HepG2 (cell line): ENCODE measurements around the gene FGFR4. TPM values are rescaled to one million over a fixed set of nuclear protein-coding genes. Genes with fewer than 3 reads are reported as not detected.
A peak's percentile ranks its signal among the peaks of the same experiment; 100 is the strongest.

Experiments used
- DPF2 ChIP-seq: sonication (generic); formaldehyde crosslinking; IDR thresholded peaks from 2 replicates; pipeline ENCODE4 v1.4.0; 2020; ENCODE audit warnings: mild to moderate bottlenecking, low read depth, missing genetic modification reagents, borderline replicate concordance
- GABPB1 ChIP-seq: IDR thresholded peaks from 2 replicates; pipeline ENCODE4 v1.6.1; 2016; ENCODE audit warnings: mild to moderate bottlenecking, missing genetic modification reagents, moderate library complexity, missing compliant biosample characterization
- GRHL1 ChIP-seq: sonication (generic); formaldehyde crosslinking; conservative IDR thresholded peaks from 2 replicates; pipeline ENCODE4 v1.8.0; 2022; ENCODE audit warnings: missing genetic modification reagents
- HNRNPH1 ChIP-seq: fragments of 200-400 bp; formaldehyde crosslinking; optimal IDR thresholded peaks from 2 replicates; pipeline ENCODE3; 2017; ENCODE audit warnings: mild to moderate bottlenecking, low read depth, low read length
- IKZF5 ChIP-seq: IDR thresholded peaks from 2 replicates; pipeline ENCODE4 v1.6.1; 2018; ENCODE audit warnings: missing genetic modification reagents, mild to moderate bottlenecking, missing compliant biosample characterization
- PAF1 ChIP-seq: IDR thresholded peaks from 2 replicates; pipeline ENCODE4 v1.6.1; 2016; ENCODE audit warnings: missing genetic modification reagents, missing compliant biosample characterization
- RXRB ChIP-seq: IDR thresholded peaks from 2 replicates; pipeline ENCODE4 v1.6.1; 2016; ENCODE audit warnings: borderline replicate concordance, missing genetic modification reagents, missing compliant biosample characterization
- ZFP91 ChIP-seq: sonication (generic); formaldehyde crosslinking; IDR thresholded peaks from 2 replicates; pipeline ENCODE4 v1.9.0; 2022; ENCODE audit warnings: missing genetic modification reagents, mild to moderate bottlenecking, borderline replicate concordance
- ZNF329 ChIP-seq: sonication (generic); formaldehyde crosslinking; IDR thresholded peaks from 2 replicates; pipeline ENCODE4 v1.9.0; 2021; ENCODE audit warnings: low read depth, mild to moderate bottlenecking, missing genetic modification reagents
- polyA plus RNA-seq, 8 experiments: library from polyadenylated mRNA; depleted of rRNA in 3 of 8; stranded (reverse) in 7 of 8; unstranded in 1 of 8; fragments of >200 nt; fragmentation: Illumina TruSeq in 4 of 8; extraction: Trizol in 4 of 8; gene quantifications; 2 replicates each; pipeline versions ENCODE4 v1.2.1 to v1.2.3, GENCODE V29; 2011 to 2016; ENCODE audit warnings: low read depth in 4 of 8, missing spikeins in 1 of 8, mixed read lengths in 1 of 8; ENCODE audit not compliant: insufficient read depth in 1 of 8
- total RNA-seq, 5 experiments: library from RNA; depleted of rRNA; stranded (reverse); fragments of >200 nt; fragmentation: Illumina TruSeq; extraction: Trizol; gene quantifications; 2 replicates each; pipeline ENCODE4 v1.2.3, GENCODE V29; 2016; ENCODE audit warnings: low read depth in 1 of 5
- TF ChIP-seq, protein P1 (sequence below): sonication (generic); formaldehyde crosslinking; IDR thresholded peaks from 2 replicates; pipeline ENCODE4 v1.5.1; 2020; ENCODE audit warnings: missing genetic modification reagents, mild to moderate bottlenecking, borderline replicate concordance
- TF ChIP-seq, protein P2 (sequence below): sonication (generic); formaldehyde crosslinking; IDR thresholded peaks from 2 replicates; pipeline ENCODE4 v1.8.1; 2022; ENCODE audit warnings: low read depth, mild to moderate bottlenecking, missing genetic modification reagents
- TF ChIP-seq, protein P3 (sequence below): sonication (generic); formaldehyde crosslinking; IDR thresholded peaks from 2 replicates; pipeline ENCODE4 v1.8.1; 2022; ENCODE audit warnings: mild to moderate bottlenecking, missing genetic modification reagents

The FGFR4 gene
- total and polyA plus RNA-seq, 2 of the 13 experiments (the other 11 are each of a cell fraction or from before 2014, with no cell fraction given), result 129 to 219 TPM

DNA sequence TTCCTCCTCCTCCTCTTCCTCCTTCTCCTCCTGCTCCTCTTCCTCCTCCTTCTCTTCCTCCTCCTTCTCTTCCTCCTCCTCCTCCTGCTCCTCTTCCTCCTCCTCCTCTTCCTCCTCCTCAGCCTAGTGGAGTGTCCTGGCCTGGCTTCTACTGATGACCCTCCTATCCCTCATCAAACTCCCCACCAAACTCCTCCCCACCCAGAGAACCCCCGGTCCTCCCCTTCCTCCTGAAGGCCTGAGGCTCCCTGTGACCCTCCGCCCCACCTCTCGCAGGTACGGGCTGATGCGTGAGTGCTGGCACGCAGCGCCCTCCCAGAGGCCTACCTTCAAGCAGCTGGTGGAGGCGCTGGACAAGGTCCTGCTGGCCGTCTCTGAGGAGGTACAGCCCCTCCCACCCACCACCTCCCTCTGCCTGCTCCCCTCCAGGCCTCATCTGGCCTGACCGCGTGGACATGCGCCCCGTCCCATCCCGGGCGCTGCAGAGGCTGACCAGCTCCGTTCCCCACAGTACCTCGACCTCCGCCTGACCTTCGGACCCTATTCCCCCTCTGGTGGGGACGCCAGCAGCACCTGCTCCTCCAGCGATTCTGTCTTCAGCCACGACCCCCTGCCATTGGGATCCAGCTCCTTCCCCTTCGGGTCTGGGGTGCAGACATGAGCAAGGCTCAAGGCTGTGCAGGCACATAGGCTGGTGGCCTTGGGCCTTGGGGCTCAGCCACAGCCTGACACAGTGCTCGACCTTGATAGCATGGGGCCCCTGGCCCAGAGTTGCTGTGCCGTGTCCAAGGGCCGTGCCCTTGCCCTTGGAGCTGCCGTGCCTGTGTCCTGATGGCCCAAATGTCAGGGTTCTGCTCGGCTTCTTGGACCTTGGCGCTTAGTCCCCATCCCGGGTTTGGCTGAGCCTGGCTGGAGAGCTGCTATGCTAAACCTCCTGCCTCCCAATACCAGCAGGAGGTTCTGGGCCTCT is 10.6 kb downstream of the FGFR4 start (continued):
- TF ChIP-seq, protein P1, sequence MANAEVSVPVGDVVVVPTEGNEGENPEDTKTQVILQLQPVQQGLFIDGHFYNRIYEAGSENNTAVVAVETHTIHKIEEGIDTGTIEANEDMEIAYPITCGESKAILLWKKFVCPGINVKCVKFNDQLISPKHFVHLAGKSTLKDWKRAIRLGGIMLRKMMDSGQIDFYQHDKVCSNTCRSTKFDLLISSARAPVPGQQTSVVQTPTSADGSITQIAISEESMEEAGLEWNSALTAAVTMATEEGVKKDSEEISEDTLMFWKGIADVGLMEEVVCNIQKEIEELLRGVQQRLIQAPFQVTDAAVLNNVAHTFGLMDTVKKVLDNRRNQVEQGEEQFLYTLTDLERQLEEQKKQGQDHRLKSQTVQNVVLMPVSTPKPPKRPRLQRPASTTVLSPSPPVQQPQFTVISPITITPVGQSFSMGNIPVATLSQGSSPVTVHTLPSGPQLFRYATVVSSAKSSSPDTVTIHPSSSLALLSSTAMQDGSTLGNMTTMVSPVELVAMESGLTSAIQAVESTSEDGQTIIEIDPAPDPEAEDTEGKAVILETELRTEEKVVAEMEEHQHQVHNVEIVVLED (CRISPR knock-in tag), result 0 out of 2 replicates have a peak, but pooled peaks have one; percentile 27
- TF ChIP-seq ZNF329 (CRISPR knock-in tag), result 0 out of 2 replicates have a peak, but pooled peaks have one; percentile 10
- 0 out of 2 replicates have a peak, but pooled peaks have one; percentile 46 for TF ChIP-seq PAF1
- TF ChIP-seq GRHL1 (CRISPR knock-in tag), result no peak
- TF ChIP-seq ZFP91 (CRISPR knock-in tag), result peak; percentile 29
- TF ChIP-seq, protein P2, sequence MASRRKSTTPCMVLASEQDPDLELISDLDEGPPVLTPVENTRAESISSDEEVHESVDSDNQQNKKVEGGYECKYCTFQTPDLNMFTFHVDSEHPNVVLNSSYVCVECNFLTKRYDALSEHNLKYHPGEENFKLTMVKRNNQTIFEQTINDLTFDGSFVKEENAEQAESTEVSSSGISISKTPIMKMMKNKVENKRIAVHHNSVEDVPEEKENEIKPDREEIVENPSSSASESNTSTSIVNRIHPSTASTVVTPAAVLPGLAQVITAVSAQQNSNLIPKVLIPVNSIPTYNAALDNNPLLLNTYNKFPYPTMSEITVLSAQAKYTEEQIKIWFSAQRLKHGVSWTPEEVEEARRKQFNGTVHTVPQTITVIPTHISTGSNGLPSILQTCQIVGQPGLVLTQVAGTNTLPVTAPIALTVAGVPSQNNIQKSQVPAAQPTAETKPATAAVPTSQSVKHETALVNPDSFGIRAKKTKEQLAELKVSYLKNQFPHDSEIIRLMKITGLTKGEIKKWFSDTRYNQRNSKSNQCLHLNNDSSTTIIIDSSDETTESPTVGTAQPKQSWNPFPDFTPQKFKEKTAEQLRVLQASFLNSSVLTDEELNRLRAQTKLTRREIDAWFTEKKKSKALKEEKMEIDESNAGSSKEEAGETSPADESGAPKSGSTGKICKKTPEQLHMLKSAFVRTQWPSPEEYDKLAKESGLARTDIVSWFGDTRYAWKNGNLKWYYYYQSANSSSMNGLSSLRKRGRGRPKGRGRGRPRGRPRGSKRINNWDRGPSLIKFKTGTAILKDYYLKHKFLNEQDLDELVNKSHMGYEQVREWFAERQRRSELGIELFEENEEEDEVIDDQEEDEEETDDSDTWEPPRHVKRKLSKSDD (CRISPR knock-in tag), result peak; percentile 73; the same call in 1 of the 2 replicates
- peak; percentile 29; the same call in 1 of the 2 replicates for TF ChIP-seq RXRB (CRISPR knock-in tag)
- no peak for TF ChIP-seq HNRNPH1
- TF ChIP-seq GABPB1 (CRISPR knock-in tag), result peak; percentile 27; the same call in 1 of the 2 replicates
- peak; percentile 65 for TF ChIP-seq DPF2
- no peak; the same call in 1 of the 2 replicates for TF ChIP-seq IKZF5
- TF ChIP-seq, protein P3, sequence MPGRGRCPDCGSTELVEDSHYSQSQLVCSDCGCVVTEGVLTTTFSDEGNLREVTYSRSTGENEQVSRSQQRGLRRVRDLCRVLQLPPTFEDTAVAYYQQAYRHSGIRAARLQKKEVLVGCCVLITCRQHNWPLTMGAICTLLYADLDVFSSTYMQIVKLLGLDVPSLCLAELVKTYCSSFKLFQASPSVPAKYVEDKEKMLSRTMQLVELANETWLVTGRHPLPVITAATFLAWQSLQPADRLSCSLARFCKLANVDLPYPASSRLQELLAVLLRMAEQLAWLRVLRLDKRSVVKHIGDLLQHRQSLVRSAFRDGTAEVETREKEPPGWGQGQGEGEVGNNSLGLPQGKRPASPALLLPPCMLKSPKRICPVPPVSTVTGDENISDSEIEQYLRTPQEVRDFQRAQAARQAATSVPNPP (CRISPR knock-in tag), result no peak
